Coronary artery (tissue), 2 donors: Measurements from ENCODE around the gene CHIC2.

Experiments used
- DNase-seq: peaks from one replicate; pipeline ENCODE4 v3.0.0-alpha.2; 2017; ENCODE audit warnings: low spot score
- H3K27ac ChIP-seq, 2 donors: fragments of 200-600 bp; sonication (generic); one replicate each; pipeline ENCODE4 v1.5.1; 2016 to 2019
- H3K4me3 ChIP-seq: fragments of 200-600 bp; sonication (generic); 2 replicates; pipeline ENCODE4 v1.5.1; 2016; ENCODE audit warnings: mild to moderate bottlenecking, moderate library complexity
- CTCF ChIP-seq: fragments of 200-600 bp; sonication (generic); IDR thresholded peaks from one replicate; pipeline ENCODE4 v1.5.1; 2019; ENCODE audit warnings: antibody characterized with exemption

Gene CHIC2

GRCh38 chr4:54004463-54004862 lies 59.9 kb downstream of the CHIC2 start:
- H3K4me3 ChIP-seq: no peak overlapping the region
- DNase-seq: no peak
- H3K27ac ChIP-seq: no peak overlapping the region
- no peak for TF ChIP-seq CTCF

GRCh38 chr4:54001668-54002365 lies 62.6 kb downstream of the CHIC2 start:
- Histone ChIP-seq H3K4me3 (no peak overlapping the region), H3K27ac (no peak overlapping the region)
- DNase-seq: no peak
- TF ChIP-seq CTCF: no peak

GRCh38 chr4:53997898-53998297 lies 66.5 kb downstream of the CHIC2 start:
- Histone ChIP-seq H3K27ac (no peak overlapping the region), H3K4me3 (no peak overlapping the region)
- DNase-seq: no peak
- TF ChIP-seq CTCF: no peak

GRCh38 chr4:53994382-53995102 lies 69.9 kb downstream of the CHIC2 start:
- no peak overlapping the region for H3K27ac ChIP-seq
- no peak for TF ChIP-seq CTCF
- no peak for DNase-seq
- no peak overlapping the region for H3K4me3 ChIP-seq

- Histone ChIP-seq H3K27ac (no peak overlapping the region), H3K4me3 (no peak overlapping the region)
- no peak for TF ChIP-seq CTCF
- no peak for DNase-seq
These were observed 71.6 kb downstream of the CHIC2 start for GRCh38 chr4:53992785-53993184.

- no peak for DNase-seq
- Histone ChIP-seq H3K27ac (no peak overlapping the region), H3K4me3 (no peak overlapping the region)
- no peak for TF ChIP-seq CTCF
These were observed 72.6 kb downstream of the CHIC2 start for GRCh38 chr4:53991821-53992220.

GRCh38 chr4:53990641-53991040 lies 73.8 kb downstream of the CHIC2 start:
- Histone ChIP-seq H3K27ac (no peak overlapping the region), H3K4me3 (no peak overlapping the region)
- no peak for DNase-seq
- TF ChIP-seq CTCF: no peak
